Neuronal stem cell (in vitro differentiated cells): Measurements from ENCODE around the gene VMO1.

Source experiments
- DNase-seq: peaks from one replicate; pipeline ENCODE4 v3.0.0-alpha.2; 2013; ENCODE audit warnings: low spot score
- H2AFZ ChIP-seq: one replicate; pipeline ENCODE4 v1.6.1; 2013; ENCODE audit warnings: mild to moderate bottlenecking, low read length, inconsistent platforms
- H2AK5ac ChIP-seq: 2 replicates; pipeline ENCODE4 v1.6.1; 2013; ENCODE audit warnings: low read depth, mild to moderate bottlenecking, inconsistent platforms, low read length, moderate library complexity, mixed read lengths
- H2BK120ac ChIP-seq: 2 replicates; pipeline ENCODE4 v1.6.1; 2013; ENCODE audit warnings: low read depth, mild to moderate bottlenecking, inconsistent platforms, low read length, moderate library complexity, mixed read lengths
- H2BK12ac ChIP-seq: one replicate; pipeline ENCODE4 v1.6.1; 2013; ENCODE audit warnings: low read length, inconsistent platforms
- H2BK15ac ChIP-seq: 2 replicates; pipeline ENCODE4 v1.6.1; 2013; ENCODE audit warnings: mild to moderate bottlenecking, low read length, inconsistent platforms, mixed read lengths
- H2BK5ac ChIP-seq: one replicate; pipeline ENCODE4 v1.6.1; 2013; ENCODE audit warnings: inconsistent platforms, mild to moderate bottlenecking, low read length, moderate library complexity
- H3K14ac ChIP-seq: one replicate; pipeline ENCODE4 v1.6.1; 2013; ENCODE audit warnings: low read length, inconsistent platforms
- H3K18ac ChIP-seq: 2 replicates; pipeline ENCODE4 v1.6.1; 2013; ENCODE audit warnings: low read length, inconsistent platforms
- H3K23ac ChIP-seq: 2 replicates; pipeline ENCODE4 v1.6.1; 2013; ENCODE audit warnings: low read depth, mild to moderate bottlenecking, mixed read lengths, low read length, inconsistent platforms; ENCODE audit not compliant: poor library complexity
- H3K27ac ChIP-seq: replicated peaks from 3 replicates; pipeline ENCODE4 v1.5.1; 2013; ENCODE audit warnings: low read length, inconsistent platforms
- H3K27me3 ChIP-seq, 3 experiments: 2 replicates each; pipeline ENCODE4 v1.6.1; 2013; ENCODE audit warnings: low read length in 3 of 3, mild to moderate bottlenecking in 2 of 3, inconsistent platforms in 1 of 3, low read depth in 1 of 3, mixed read lengths in 1 of 3, moderate library complexity in 1 of 3; ENCODE audit not compliant: control insufficient read depth in 3 of 3, insufficient read depth in 3 of 3
- H3K36me3 ChIP-seq, 2 donors: replicated peaks in 1 of 2; 2 replicates each; pipeline ENCODE4 v1.6.1; 2013; ENCODE audit warnings: low read length in 2 of 2; ENCODE audit not compliant: control insufficient read depth in 2 of 2, insufficient read depth in 2 of 2
- H3K4ac ChIP-seq: 2 replicates; pipeline ENCODE4 v1.6.1; 2013; ENCODE audit warnings: inconsistent platforms, mild to moderate bottlenecking, low read length, moderate library complexity
- H3K4me1 ChIP-seq, 2 donors: 1 replicate in 1 of 2; 2 replicates in 1 of 2; pipeline ENCODE4 v1.6.1; 2013; ENCODE audit warnings: low read length in 2 of 2, low read depth in 1 of 2; ENCODE audit not compliant: control insufficient read depth in 2 of 2, insufficient read depth in 1 of 2
- H3K4me2 ChIP-seq: one replicate; pipeline ENCODE4 v1.6.1; 2013; ENCODE audit warnings: mild to moderate bottlenecking, low read length, inconsistent platforms; ENCODE audit not compliant: insufficient read depth, poor library complexity, severe bottlenecking
- H3K4me3 ChIP-seq, 2 donors: 2 replicates each; pipeline ENCODE4 v1.5.1; 2013; ENCODE audit warnings: low read length in 2 of 2, mild to moderate bottlenecking in 2 of 2, inconsistent platforms in 1 of 2, moderate library complexity in 1 of 2
- H3K79me1 ChIP-seq: one replicate; pipeline ENCODE4 v1.6.1; 2013; ENCODE audit warnings: low read depth, mild to moderate bottlenecking, inconsistent platforms, low read length, moderate library complexity
- H3K9ac ChIP-seq: one replicate; pipeline ENCODE4 v1.6.1; 2013; ENCODE audit warnings: mild to moderate bottlenecking, low read depth, low read length, inconsistent platforms; ENCODE audit not compliant: poor library complexity
- H3K9me3 ChIP-seq, 2 donors: replicated peaks in 1 of 2; 2 replicates each; pipeline versions ENCODE3 to v1.6.1; 2013; ENCODE audit warnings: low read length in 2 of 2, mild to moderate bottlenecking in 2 of 2, inconsistent platforms in 1 of 2, low read depth in 1 of 2, mixed read lengths in 1 of 2, moderate library complexity in 1 of 2; ENCODE audit not compliant: control insufficient read depth in 2 of 2, insufficient read depth in 1 of 2
- H4K8ac ChIP-seq: one replicate; pipeline ENCODE4 v1.6.1; 2013; ENCODE audit warnings: low read depth, mild to moderate bottlenecking, inconsistent platforms, low read length, moderate library complexity
- H4K91ac ChIP-seq: one replicate; pipeline ENCODE4 v1.6.1; 2013; ENCODE audit warnings: low read length, low read depth, mild to moderate bottlenecking, inconsistent platforms; ENCODE audit not compliant: poor library complexity
- WGBS, 2 donors: extraction: QIAGEN DNeasy Blood & Tissue Kit; methylation state at CpG; one replicate each; pipeline ENCODE4 v1.1.7; 2013; ENCODE audit warnings: missing lambda C conversion rate in 2 of 2, mixed read lengths in 1 of 2; ENCODE audit not compliant: insufficient read length in 2 of 2, insufficient replicate concordance in 1 of 2; ENCODE audit errors: extremely low coverage in 2 of 2; 5-methylcytosine and 5-hydroxymethylcytosine counted together

Gene VMO1

DNA sequence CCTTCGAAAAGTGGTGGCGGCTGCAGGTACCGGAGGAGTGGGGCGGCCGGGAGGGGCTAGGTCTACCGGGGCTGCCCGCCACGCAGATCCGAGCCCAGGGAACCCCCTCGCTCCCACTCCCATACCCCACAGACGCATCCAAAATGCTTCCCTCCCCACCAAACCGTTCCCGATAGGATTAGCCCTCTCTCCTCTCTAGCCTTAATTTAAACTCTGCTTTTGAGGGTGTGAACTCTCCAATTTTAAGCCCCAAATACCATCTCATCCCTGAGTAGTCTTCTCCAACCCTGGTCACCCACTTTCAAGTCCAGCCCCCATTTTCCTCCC lies 46.2 kb downstream of the VMO1 start:
- H3K27me3 ChIP-seq = peaks cover 23 to 89% (median 70%) of the 10 kb centered on the region in 3 experiments
- H3K23ac ChIP-seq = peak overlapping the region; percentile 80
- H2AK5ac ChIP-seq = peak overlapping the region; percentile 37
- H4K91ac ChIP-seq = no peak overlapping the region
- no peak overlapping the region for H3K14ac ChIP-seq
- WGBS, 2 donors = no CpG with 5 or more reads among the region's 13 CpGs
- peak overlapping the region; percentile 46 to 73 for H3K4me3 ChIP-seq
- H2AFZ ChIP-seq = peak overlapping the region; percentile 98
- peak overlapping the region; percentile 84 for H2BK12ac ChIP-seq
- no peak for DNase-seq
- H3K18ac ChIP-seq = peak overlapping the region; percentile 89
- peaks cover 3 to 5% of the 10 kb centered on the region in 2 donors for H3K4me1 ChIP-seq
- no peak overlapping the region for H3K9ac ChIP-seq
- no peak overlapping the region for H2BK120ac ChIP-seq
- H3K27ac ChIP-seq = no peak overlapping the region
- H4K8ac ChIP-seq = no peak overlapping the region
- H2BK15ac ChIP-seq = no peak overlapping the region
- H2BK5ac ChIP-seq = no peak overlapping the region
- H3K4ac ChIP-seq = no peak overlapping the region
- no peaks in the 10 kb centered on the region for H3K79me1 ChIP-seq
- peak overlapping the region; percentile 84 for H3K4me2 ChIP-seq
- H3K9me3 ChIP-seq = peaks cover 0 to 4% of the 10 kb centered on the region in 2 donors
- no peaks in the 10 kb centered on the region for H3K36me3 ChIP-seq

DNA sequence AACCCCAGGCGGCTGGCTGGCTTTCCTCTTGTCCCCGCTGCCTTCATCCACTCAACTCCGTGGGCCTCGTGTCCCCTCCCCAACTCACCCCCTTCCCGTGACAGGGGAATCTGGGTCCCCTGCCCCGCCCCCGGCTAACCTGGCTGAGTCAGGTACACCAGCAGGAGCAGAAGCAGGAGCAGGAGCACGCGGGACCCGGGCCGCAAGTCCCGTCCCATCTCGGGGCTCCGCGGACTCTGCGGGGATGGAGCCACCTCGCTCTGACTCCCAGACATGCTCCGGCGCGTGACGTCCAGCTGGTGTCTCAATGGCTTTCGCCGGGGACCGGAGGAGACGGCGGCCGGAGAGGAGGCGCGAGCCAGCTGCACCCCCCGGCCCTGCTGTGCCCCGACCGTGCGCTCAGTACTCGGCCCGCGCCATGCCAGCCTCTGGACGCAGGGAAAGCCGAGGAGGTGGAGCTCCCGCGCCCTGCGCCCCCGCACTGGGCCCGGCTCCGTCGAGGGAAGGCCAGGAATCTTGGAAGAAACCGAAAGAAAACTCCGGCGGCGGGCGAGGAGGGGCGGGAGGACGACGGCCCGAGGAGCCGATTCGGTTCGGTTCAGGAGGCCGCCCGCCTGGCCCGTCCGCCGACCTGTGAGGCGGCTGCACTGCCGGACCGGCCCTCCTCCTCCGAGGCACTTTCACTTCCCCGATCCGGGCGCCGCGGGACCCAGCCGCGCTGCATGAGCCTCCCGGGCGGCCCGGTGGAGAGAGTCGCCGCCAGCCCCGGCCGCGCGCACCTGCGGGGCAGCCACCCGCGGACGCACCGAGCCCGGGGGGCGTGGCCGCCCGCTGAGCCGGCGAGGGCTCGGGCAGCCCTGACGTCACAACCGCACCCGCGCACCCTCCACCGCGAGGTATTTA lies 46.8 kb downstream of the VMO1 start, which contains the start of the genes CXCL16 and ZMYND15:
CXCL16 (minus strand) TSS at position 807 of the 903 bp plus-strand sequence; CDS start at position 218, 589 bp downstream.
ZMYND15 (plus strand) TSS at position 712 of the 903 bp plus-strand sequence. CDS start 716 bp downstream, outside the sequence.
- peaks cover 23 to 82% (median 65%) of the 10 kb centered on the region in 3 experiments for H3K27me3 ChIP-seq
- H2AK5ac ChIP-seq = peak within 1 kb of the TSS; percentile 37

DNA sequence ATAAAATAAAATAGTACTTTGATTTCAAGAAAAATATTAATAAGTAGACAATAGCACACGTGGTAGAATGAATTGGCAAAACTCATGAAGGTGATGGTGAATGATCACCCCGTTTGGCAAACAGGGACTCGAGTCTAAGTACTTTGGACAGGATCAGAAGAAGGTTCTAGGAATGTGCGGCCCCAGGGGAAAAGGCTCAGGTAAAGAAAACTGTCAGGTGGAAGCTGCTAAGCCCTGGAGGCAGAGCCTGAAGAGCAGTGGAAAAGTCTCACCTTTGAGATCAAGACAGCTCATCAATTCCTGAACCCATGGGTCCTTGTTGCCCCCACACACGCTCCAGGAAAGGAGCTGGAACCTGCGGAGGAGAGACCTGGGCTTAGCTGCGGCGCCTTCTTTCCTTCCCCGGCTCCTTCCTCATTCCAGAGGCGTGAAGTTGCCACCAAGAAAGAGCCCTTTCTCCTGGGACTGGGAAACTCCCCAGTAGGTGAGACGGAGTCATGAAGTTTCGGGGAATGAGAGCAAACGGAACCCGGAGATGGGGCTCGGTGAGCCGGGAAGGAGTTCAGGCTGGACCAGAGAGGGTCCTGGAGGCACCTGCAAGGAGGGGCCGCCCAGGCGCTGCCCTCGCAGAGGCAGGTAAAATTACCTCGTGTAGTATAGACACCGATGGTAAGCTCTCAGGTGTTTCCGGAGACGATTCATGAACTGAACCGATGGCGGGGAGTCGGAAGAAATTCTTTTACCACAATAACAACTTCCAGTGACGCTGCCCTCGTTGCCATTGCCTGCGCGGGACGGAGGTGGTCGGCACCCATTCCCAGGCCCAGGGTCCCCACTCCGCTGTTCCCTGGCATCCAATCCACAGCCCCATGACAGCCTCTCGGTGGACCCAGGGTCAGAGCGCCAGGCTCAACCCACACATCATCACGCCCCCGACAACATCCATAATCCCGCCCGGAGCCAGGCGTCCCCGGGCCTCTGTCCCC lies 47.7 kb downstream of the VMO1 start:
- Histone ChIP-seq H3K18ac (no peak overlapping the region), H3K79me1 (no peaks in the 10 kb centered on the region), H3K4me2 (no peak overlapping the region), H2AFZ (peak overlapping the region; percentile 98), H4K8ac (no peak overlapping the region), H3K4me1 (peaks cover 3% of the 10 kb centered on the region in 2 donors), H2BK12ac (no peak overlapping the region), H3K9me3 (peaks cover 0 to 4% of the 10 kb centered on the region in 2 donors), H3K36me3 (no peaks in the 10 kb centered on the region), H4K91ac (no peak overlapping the region), H3K23ac (peak overlapping the region; percentile 75), H3K9ac (peak overlapping the region; percentile 30), H3K4me3 (peak overlapping the region in 1 of 2 donors; percentile 46), H2BK5ac (no peak overlapping the region), H2BK15ac (peak overlapping the region; percentile 4), H3K27ac (no peak overlapping the region), H2AK5ac (no peak overlapping the region), H2BK120ac (no peak overlapping the region), H3K4ac (no peak overlapping the region), H3K27me3 (peaks cover 23 to 73% (median 57%) of the 10 kb centered on the region in 3 experiments), H3K14ac (no peak overlapping the region)
- no peak for DNase-seq
- WGBS, 2 donors = no CpG with 5 or more reads among the region's 41 CpGs

More for the DNA sequence above, 46.8 kb downstream of the VMO1 start, which contains the start of the genes CXCL16 and ZMYND15:
- Histone ChIP-seq H3K23ac (peak within 1 kb of the TSS; percentile 80), H2AFZ (peak within 1 kb of the TSS; percentile 98), H4K8ac (no peak within 1 kb of the TSS), H2BK12ac (peak within 1 kb of the TSS; percentile 84), H3K9me3 (peaks cover 0 to 4% of the 10 kb centered on the region in 2 donors), H2BK120ac (no peak within 1 kb of the TSS), H3K79me1 (no peaks in the 10 kb centered on the region), H3K18ac (peak within 1 kb of the TSS; percentile 89), H3K9ac (peak within 1 kb of the TSS; percentile 86), H2BK15ac (peak within 1 kb of the TSS; percentile 4), H3K27ac (no peak within 1 kb of the TSS), H3K4me2 (peak within 1 kb of the TSS; percentile 84), H3K36me3 (no peaks in the 10 kb centered on the region), H3K4ac (no peak within 1 kb of the TSS), H3K4me3 (peak within 1 kb of the TSS; percentile 46 to 73), H3K4me1 (peaks cover 3% of the 10 kb centered on the region in 2 donors), H4K91ac (no peak within 1 kb of the TSS), H3K14ac (peak within 1 kb of the TSS; percentile 71), H2BK5ac (peak within 1 kb of the TSS; percentile 53)
- WGBS, 2 donors = no CpG with 5 or more reads among the region's 100 CpGs
- DNase-seq = no peak
